Skin epidermis (tissue), 12 donors: ENCODE data around the gene SIGLEC1.

ENCODE experiments used
- H3K27ac ChIP-seq, 21 experiments: fragments of 200-600 bp; sonication (generic) in 11 of 21; one replicate each; pipeline ENCODE4 v1.5.0; 2020; ENCODE audit warnings: mild to moderate bottlenecking in 3 of 21, inconsistent platforms in 2 of 21, moderate library complexity in 2 of 21
- H3K4me3 ChIP-seq, 7 experiments: fragments of 200-600 bp; sonication (generic) in 2 of 7; one replicate each; pipeline ENCODE4 v1.5.0; 2020; ENCODE audit warnings: inconsistent platforms in 2 of 7, mild to moderate bottlenecking in 2 of 7, moderate library complexity in 1 of 7

Gene SIGLEC1

GRCh38 chr20:3687655-3688054, 24.7 kb downstream of the SIGLEC1 start:
- H3K4me3 ChIP-seq, result no peak overlapping the region
- peak overlapping the region in 4 of 21 experiments; percentile 14 to 49 (median 25) for H3K27ac ChIP-seq

DNA sequence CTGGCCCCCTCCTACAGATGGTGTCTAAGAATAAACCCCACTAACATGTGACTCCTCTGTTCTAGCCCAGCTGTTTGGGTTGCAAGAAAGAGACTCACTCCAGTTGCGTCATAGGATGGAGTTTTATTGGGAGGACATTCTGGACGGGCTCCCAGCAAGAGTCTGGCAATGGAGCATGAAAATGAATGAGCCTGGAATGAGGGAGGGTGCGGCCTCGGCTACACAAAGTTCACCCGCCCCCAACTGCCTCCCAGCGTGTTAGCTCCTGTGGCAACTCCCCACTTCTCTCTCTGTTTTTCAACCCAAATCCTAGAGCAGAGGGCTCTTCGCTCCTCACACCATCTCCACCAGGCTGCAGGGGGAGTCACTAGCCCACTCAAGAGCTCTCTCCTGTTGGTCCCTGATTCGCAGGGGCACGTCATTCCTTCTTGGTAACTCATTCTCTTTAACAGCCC, 25.5 kb downstream of the SIGLEC1 start:
- no peak overlapping the region for H3K4me3 ChIP-seq
- H3K27ac ChIP-seq, result peak overlapping the region in 5 of 21 experiments; percentile 14 to 49 (median 35)

DNA sequence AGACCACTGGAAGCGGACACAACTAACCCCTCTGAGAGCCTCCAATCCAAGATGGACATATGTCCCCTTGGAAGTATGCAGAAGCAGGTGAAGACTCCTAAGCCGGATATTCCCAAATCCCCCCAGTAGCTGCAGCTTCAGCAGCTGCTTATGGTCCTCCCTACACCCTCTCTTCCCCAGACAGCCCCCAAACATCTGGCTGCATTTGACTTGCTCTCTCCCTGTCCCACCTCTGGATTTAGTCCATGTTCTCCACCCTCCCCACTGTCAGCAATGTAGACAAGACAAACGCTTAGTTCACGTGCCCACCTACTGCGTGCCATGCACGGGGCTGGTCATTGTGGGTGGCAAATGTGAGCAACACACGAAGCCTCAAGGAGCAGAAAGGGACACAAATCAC, 26.0 kb downstream of the SIGLEC1 start:
- H3K4me3 ChIP-seq, result no peak overlapping the region
- H3K27ac ChIP-seq, result peak overlapping the region in 5 of 21 experiments; percentile 10 to 35 (median 17)

DNA sequence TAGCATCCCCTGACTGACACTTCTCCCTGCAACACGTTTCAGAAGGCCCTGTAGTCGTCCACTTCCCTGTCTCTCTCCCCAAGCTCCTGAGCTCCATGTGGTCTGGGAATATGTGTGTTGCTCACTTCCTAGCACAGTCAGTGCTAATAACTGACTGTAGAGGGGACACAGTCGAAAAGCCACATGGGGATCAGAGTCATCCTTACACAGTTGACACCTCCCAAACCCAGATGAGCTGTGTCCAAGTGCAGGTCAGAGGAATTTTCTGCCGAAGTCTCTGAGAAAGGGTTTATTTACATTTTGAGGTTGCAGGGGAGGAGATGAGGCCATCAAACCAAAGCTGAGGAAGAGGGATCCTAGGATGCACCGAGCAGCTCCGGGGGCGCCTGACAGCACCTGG, 27.1 kb downstream of the SIGLEC1 start:
- H3K27ac ChIP-seq, result no peak overlapping the region
- no peak overlapping the region for H3K4me3 ChIP-seq

GRCh38 chr20:3681931-3682781, 30.2 kb downstream of the SIGLEC1 start, which contains the start of gene ADAM33:
ADAM33 (minus strand) TSS chr20:3682010; CDS start chr20:3682004, 6 bp downstream.
- Histone ChIP-seq H3K4me3 (peak within 1 kb of the TSS; percentile 28 to 48 (median 34)), H3K27ac (peak within 1 kb of the TSS in 19 of 21 experiments; percentile 25 to 84 (median 67))

GRCh38 chr20:3681352-3681930, 31.0 kb downstream of the SIGLEC1 start:
- peak overlapping the region; percentile 28 to 48 (median 34) for H3K4me3 ChIP-seq
- H3K27ac ChIP-seq, result peak overlapping the region in 19 of 21 experiments; percentile 25 to 84 (median 67)

- Histone ChIP-seq H3K4me3 (peak overlapping the region; percentile 28 to 48 (median 34)), H3K27ac (peak overlapping the region in 18 of 21 experiments; percentile 25 to 84 (median 68))
These were observed 31.6 kb downstream of the SIGLEC1 start for GRCh38 chr20:3680701-3681351.

GRCh38 chr20:3679749-3680700, 32.4 kb downstream of the SIGLEC1 start:
- H3K27ac ChIP-seq, result peak overlapping the region in 20 of 21 experiments; percentile 12 to 84 (median 66)
- H3K4me3 ChIP-seq, result peak overlapping the region in 6 of 7 experiments; percentile 33 to 48 (median 35)

- peak overlapping the region in 20 of 21 experiments; percentile 2 to 84 (median 63) for H3K27ac ChIP-seq
These were observed 33.3 kb downstream of the SIGLEC1 start for GRCh38 chr20:3678856-3679720.

GRCh38 chr20:3678198-3678597, 34.2 kb downstream of the SIGLEC1 start:
- Histone ChIP-seq H3K4me3 (no peak overlapping the region), H3K27ac (peak overlapping the region in 14 of 21 experiments; percentile 3 to 82 (median 62))

More at GRCh38 chr20:3678856-3679720, 33.3 kb downstream of the SIGLEC1 start:
- peak overlapping the region in 1 of 7 experiments; percentile 37 for H3K4me3 ChIP-seq

DNA sequence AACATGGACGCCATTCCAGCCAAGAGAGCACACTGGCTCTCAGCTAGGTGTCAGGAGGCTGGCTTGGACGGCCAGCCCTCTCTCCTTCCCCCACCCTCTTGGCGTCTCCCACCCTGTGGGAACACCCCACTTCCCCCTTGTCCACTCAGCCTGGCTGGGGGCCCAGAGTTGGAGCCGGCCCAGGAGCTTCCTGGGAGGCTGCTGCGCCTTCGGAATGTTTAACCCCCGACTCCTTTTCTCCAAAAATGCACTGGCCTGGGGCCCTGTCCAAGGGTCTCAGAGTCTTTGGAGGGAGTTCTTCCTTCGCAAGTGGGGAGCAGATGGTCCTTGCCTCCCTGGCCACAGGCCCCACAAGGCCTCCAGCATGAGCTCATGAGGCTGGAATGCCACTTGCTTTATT, 34.7 kb downstream of the SIGLEC1 start:
- H3K4me3 ChIP-seq, result no peak overlapping the region
- peak overlapping the region in 10 of 21 experiments; percentile 36 to 82 (median 64) for H3K27ac ChIP-seq

DNA sequence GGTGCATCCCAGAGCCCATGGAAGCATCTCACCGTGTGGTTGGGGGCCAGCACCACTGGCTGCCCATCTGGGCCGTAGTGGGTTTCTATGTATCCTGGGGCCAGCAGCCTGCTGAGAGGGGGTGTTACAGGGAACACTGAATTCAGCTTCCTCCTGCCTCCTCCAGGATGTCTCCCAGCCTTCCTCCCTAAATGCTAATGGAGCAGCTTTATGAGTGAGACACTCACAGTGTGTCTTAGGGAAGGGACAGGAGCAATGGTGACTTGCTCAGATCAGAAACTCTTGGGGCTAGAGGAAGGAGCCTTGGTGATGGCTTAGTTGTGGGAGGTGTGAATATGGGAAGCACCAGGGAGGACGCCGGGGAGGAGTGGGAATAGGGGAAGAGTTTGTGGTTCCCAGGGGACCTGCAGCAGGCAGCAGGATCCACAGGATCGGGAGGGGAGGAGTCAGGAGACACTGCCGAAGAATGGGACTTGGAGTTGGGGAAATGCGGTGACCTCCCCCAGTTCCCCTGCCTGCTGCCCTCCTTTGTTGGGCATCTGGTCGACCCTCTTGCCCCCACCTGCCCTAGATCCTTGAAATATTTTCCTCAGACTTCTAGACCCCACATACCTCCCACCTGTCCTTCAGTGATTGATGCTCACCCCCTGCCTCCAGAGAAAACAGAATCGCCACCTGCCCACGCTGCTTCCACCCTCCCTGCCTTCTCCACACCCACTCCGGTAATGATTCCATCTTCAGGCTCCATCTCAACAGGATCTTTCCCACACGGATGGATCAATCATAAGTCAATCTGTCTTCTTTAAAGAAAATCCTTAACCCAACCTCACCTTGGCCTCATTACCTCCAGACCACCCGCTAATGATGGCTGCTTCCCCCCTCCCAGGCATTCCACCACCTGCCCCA, 37.2 kb downstream of the SIGLEC1 start:
- no peak overlapping the region for H3K4me3 ChIP-seq
- no peak overlapping the region for H3K27ac ChIP-seq

- no peak overlapping the region for H3K27ac ChIP-seq
- no peak overlapping the region for H3K4me3 ChIP-seq
These were observed 38.0 kb downstream of the SIGLEC1 start for GRCh38 chr20:3674447-3674846.

DNA sequence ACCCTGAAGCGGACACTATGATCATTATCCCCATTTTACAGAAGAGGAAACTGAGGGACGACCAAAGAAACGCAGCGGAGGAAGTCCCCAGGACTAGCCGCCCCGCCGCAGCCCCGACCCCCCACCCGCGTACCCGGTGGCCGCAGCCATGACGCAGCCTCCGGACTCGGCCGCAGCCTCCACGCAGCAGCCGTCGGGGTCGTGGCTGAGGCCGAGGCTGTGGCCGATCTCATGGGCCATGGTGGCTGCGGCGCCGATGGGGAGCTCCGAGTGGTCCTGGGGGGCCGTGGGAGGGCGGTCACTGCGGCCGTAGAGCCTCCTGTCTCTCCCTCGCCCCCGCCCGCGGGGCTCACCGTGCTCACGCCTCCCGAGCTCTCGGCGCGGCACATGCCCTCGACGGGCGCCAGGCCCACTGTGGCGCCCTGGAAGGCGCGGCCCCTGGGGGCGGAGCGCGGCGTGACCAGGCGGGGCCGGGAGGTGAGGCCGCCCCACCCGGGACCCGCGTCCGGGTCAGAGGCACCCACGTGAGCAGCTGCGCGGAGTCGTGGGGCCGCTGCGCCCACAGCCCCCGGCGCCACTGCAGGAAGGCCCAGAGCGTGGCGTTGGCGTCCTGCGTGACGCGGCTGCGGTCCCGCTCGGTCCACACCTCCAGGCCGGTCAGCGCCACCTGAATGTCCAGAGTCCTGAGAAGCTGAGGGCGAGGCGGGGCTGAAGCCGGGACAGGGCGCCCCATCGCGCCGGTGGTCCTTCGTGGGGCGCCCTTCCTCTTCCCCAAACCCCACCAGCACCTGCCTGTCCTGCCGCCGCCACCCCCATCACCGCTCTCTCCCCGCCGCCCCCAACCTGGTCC, 39.0 kb downstream of the SIGLEC1 start:
- Histone ChIP-seq H3K27ac (no peak overlapping the region), H3K4me3 (no peak overlapping the region)

DNA sequence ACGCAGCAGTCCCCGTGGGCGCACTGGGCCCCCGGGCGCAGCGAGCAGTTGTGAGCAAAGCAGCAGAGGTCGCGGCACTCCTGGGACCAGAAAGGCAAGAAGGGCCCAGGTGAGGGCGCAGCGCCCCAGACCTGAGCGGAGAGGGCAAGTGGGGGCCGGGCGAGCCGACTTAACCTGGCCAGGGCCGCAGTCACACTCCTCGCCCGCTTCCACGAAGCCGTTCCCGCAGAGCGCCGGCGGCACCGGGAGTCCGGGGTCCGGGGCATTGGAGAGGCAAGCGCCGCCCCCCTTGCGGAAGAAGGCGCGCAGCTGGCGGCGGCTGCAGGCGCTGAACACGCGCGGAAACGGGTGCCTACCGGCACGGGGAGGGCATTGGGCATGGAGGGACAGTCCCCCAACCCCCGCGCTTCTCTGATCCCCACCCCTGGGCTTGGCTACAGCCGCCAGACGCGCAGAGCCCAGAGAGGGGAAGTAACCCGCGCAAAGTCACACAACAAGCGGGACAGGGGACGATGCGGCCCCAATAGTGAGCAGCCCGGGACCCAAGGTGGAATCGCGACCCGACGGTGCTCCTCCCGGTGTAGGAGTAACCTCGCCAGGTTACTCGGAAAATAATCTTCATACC, 39.7 kb downstream of the SIGLEC1 start:
- Histone ChIP-seq H3K4me3 (peak overlapping the region in 2 of 7 experiments; percentile 4 to 22), H3K27ac (no peak overlapping the region)
